Measurements from ENCODE around the gene RANBP3.
"Not testable (repeated sequence)": the region's sequence is repeated elsewhere in the genome, so short reads cannot be mapped to it uniquely, and the experiment has no call there.

DNA sequence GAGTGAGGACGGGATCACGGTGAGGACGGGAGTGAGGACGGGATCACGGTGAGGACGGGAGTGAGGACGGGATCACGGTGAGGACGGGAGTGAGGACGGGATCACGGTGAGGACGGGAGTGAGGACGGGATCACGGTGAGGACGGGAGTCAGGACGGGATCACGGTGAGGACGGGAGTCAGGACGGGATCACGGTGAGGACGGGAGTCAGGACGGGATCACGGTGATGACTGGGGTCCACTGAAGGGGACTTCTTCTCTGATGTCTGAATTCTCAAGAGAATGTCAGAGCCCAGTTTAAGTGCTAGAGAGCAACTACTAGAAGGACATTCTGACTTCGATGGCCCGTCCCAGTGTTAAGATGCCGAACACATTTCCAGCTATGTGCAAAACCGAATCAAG is 46.8 kb upstream of the RANBP3 start:
- TF ChIP-seq EZH2phosphoT487 (IDR thresholded peaks at IDR 0.05; ENCODE audit: insufficient read depth, low read depth); EZH2 (IDR thresholded peaks at IDR 0.05; ENCODE audit: insufficient read depth, poor library complexity, severe bottlenecking): not testable (repeated sequence)
